Hepatocyte (in vitro differentiated cells): ENCODE results near the gene EYS.

Source experiments
- CTCF ChIP-seq: fragments of 200-600 bp; sonication (generic); IDR thresholded peaks from 2 replicates; pipeline ENCODE4 v1.5.1; 2016; ENCODE audit warnings: antibody characterized with exemption, mild to moderate bottlenecking; ENCODE audit not compliant: poor library complexity
- EZH2 ChIP-seq: fragments of 200-600 bp; sonication (generic); IDR thresholded peaks from 2 replicates; pipeline ENCODE4 v1.6.1; 2016; ENCODE audit warnings: antibody characterized with exemption, mild to moderate bottlenecking, borderline replicate concordance
- EZH2phosphoT487 ChIP-seq: fragments of 200-600 bp; sonication (generic); IDR thresholded peaks from one replicate; pipeline ENCODE4 v1.6.1; 2018; ENCODE audit warnings: antibody characterized with exemption, mild to moderate bottlenecking, low read depth, moderate library complexity; ENCODE audit not compliant: unreplicated experiment, severe bottlenecking

GRCh38 chr6:64049736-64050135, 1657.3 kb downstream of the EYS start:
- TF ChIP-seq CTCF = no peak
- no peak for TF ChIP-seq EZH2
- TF ChIP-seq EZH2phosphoT487 = no peak
